GM19452 (cell line): ENCODE data around the gene WRAP53.

ENCODE experiments used
- ATAC-seq: cut with Tn5 transposase; IDR thresholded peaks from one replicate; pipeline ENCODE4 v1.9.1; 2021; ENCODE audit not compliant: unreplicated experiment

WRAP53 gene

DNA sequence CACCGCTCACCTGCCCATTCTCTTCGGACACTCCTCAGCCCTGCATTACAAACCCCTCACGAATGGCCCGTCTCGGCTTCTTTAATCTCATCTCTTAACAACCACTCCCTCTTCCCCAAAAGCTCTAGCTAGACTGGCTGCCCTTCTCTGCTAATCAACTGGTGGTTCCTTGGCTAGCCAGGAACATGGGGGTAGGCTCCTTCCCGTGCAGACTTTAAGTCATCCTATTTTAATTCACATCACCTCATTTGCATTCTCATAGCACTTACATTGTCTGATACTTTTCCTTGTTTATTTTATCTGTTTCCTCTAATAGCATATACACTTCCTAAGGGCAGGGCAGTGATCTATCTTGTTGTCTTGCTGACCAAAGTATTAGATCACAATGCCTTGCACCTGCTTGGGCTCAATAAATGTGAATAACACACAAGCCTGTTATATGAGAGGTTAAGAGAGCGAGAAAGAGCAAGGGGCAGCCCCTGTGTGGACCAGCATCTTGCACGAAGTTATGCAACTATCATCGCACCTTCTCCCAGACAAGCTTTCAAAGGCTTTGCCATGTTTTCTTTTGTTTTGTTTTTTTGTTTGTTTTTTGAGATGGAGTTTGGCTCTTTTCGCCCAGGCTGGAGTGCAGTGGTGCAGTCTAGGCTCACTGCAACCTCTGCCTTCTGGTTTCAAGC, 10.7 kb upstream of the WRAP53 start:
- no peak for ATAC-seq

DNA sequence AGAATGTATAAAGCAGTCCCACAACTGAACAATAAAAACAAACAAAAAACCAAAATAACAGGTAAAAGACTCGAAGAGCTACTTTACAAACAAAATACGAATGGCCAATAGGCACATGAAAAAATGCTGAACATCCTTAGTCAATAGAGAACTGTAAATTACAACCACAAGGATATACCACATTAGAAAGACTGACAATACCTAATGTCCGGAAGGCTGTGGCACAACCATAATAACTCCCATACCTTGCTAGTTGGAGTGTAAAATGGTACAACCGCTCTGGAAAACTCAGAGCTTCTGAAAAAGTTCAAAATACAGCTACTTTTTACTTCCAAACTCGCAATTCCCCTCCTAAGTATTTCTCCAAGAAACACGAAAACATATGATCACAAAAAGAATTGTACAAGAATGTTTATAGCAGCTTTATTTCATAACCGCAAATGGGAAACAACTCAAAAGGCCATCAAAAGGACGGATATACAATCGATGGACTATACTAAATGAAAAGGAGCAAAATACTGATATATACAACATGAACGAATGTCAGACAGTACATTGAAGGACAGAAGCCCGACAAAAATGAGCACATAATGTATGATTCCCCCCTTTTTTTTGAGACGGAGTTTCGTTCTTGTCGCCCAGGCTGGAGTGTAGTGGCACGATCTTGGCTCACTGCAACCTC, 3.3 kb upstream of the WRAP53 start:
- ATAC-seq, result no peak

DNA sequence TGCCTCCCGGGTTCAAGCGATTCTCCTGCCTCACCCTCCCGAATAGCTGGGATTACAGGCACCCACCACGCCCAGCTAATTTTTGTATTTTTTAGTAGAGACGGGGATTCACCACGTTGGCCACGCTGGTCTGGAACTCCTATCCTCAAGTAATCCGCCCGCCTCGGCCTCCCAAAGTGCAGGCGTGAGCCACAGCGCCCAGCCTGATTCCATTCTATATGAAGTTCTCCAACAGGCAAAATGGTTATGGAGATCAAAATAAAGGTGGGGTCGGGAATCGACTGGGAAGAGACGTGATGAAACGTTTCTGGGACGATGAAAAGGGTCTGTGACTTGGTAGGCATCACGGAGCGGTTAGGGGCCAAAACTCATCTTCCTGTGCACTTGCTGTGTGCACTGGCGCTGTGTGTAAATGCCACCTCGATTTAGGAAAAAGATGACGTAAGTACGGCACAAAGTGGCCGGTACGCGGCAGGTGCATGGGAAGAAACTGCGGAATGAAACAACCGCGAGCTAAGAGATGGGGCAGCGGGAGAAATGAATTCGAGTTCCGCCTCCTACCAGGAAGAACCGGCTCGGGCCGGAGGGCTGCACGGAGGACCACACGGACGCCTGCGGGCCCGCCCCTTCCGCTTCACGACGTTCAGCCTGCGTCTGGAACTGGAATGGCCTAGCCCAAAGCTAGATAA, 2.6 kb upstream of the WRAP53 start:
- peak; percentile 49 for ATAC-seq

DNA sequence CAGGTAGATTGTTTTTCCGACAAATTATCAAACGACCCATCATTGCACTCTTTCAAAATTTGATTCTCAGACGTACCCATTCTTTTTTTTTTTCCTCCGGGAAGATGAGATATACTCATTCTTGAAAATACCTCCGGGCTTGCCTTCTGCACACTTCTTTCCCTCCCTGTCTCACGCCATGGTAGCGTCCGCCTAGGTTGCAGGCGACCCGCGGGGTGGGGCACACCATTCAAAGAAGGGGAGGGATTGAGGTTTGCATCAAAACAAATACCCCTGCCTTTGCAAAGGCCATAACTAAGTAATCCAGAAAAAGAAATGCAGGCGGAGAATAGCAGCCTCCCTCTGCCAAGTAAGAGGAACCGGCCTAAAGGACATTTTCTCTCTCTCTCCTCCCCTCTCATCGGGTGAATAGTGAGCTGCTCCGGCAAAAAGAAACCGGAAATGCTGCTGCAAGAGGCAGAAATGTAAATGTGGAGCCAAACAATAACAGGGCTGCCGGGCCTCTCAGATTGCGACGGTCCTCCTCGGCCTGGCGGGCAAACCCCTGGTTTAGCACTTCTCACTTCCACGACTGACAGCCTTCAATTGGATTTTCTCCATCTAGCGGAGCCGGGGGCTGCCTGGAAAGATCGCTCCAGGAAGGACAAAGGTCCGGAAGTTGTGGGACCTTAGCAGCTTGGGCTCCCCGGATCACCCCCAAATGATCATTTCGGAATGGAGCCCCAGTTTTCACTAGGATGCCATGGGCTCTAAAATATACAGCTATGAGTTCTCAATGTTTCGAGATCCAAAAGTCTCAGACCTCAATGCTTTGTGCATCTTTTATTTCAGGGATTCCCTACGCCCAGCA, 1.8 kb upstream of the WRAP53 start:
- peak; percentile 50 for ATAC-seq

DNA sequence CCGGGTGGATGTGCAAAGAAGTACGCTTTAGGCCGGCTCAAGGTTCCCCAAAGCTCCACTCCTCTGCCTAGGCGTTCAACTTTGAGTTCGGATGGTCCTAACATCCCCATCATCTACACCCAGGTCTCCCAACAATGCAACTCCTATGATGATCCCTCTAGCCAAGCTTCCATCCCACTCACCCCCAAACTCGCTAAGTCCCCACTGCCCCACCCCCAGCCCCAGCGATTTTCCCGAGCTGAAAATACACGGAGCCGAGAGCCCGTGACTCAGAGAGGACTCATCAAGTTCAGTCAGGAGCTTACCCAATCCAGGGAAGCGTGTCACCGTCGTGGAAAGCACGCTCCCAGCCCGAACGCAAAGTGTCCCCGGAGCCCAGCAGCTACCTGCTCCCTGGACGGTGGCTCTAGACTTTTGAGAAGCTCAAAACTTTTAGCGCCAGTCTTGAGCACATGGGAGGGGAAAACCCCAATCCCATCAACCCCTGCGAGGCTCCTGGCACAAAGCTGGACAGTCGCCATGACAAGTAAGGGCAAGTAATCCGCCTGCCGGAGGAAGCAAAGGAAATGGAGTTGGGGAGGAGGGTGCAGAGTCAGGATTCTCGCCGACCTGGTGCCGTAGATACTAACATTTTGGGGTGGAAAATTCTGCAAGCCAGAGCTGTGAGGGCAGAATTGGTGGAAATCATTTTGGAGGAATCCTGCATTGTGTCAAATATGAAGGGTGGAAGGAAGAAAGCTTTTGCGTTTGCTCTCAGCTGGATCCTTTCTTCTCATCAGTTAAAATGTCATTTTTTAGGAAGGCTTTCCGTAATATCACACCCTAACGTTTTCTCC, 987 bp upstream of the WRAP53 start, which contains the start of gene TP53:
Gene TP53, minus strand, starts transcription at position 419 of the 836 bp plus-strand sequence. CDS start 10,896 bp downstream, outside the sequence.
- peak; percentile 32 for ATAC-seq

DNA sequence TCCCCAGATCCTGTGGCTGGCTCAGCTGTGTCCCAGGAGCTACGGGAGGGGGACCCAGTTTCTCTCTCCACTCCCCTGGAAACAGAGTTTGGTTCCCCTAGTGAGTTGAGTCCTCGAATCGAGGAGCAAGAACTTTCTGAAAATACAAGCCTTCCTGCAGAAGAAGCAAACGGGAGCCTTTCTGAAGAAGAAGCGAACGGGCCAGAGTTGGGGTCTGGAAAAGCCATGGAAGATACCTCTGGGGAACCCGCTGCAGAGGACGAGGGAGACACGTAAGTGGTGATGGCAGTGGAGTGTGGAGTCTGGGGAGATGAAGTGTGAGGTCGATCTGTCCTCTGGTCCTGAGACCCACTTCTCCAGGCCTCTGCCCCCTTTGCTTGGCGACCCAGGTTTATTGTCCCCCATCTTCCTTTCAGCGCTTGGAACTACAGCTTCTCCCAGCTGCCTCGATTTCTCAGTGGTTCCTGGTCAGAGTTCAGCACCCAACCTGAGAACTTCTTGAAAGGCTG, 585 bp downstream of the WRAP53 start:
- ATAC-seq, result no peak

DNA sequence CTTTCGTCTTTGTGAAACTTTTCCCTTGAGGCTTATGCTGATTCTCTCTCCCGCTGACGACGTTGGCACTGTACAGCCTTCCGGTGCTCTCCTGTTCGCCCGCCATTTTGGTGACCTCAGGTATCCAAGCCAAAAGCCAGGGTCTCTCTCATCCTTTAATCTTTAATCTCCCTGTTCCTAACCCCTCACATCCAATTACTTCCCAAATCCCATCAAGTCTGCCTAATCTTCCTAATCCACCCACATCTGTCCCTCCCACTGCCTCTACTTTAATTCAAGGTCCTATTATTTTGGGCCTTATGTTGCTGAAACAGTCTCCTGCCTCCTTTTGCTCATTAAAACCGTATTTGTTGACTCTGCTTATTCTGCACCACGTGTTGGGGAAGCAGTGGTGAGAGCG, 7.3 kb downstream of the WRAP53 start:
- no peak for ATAC-seq

DNA sequence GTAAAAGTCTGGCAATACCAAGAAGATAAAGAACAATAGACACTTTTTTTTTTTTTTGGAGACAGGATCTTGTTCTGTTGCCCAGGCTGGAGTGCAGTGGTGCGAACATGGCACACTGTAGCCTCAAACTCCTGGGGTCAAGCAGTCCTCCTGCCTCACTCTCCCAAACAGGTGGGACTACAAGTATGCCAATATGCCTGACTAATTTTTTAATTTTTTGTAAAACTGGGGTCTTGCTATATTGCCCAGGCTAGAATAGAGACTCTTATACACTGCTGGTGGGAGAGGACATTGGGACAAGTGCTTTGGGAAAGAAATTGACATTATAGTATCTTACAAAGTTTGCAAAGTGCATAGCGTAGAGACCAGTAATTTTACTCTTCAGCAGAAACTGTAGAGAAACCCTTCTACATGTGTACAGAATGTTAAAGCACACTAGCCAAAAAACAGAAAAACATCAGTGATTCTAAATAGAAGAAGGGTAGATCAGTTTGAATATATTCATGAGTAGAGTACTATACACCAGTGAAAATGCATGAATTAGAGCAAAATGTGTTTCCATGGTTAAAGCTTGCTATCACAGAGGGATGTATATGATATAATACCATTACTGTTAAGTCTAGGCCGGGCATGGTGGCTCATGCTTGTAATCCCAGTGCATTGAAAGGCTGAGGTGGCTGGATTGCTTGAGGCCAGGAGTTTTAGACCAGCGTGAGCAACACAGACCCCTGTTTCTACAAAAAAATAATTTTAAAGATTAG, 9.7 kb downstream of the WRAP53 start:
- ATAC-seq, result no peak

DNA sequence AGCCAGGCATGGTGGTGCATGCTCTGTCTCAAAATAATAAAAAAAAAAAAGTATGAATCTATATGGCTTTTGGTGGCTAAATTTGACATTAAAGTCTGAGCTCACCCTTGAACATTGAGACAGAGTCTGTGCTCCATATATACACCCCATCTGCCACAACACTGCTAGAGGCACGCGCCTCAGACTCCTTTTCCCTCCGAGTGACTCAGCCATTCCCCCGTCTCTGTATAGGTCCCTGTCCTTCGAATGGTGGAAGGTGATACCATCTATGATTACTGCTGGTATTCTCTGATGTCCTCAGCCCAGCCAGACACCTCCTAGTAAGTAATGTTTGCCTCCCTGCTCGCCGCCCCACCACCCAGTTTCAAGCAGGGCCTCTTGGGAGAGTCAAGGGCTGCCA, 12.2 kb downstream of the WRAP53 start:
- no peak for ATAC-seq

DNA sequence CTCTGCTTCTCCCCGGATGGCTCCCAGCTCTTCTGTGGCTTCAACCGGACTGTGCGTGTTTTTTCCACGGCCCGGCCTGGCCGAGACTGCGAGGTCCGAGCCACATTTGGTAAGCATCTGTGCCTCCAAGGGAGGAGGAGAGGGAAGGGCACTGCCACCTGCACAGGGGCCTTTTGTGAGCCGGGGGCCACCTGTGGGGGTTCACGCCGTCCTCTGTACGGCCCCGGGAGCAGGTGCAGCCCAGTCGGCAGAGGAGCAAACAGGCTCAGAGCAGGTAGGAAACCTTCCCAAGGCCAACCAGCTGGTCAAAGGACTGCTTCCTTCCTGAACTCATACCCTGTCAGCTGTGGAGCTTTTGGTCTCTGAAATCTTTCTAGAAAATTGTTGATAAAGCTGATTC, 13.4 kb downstream of the WRAP53 start:
- ATAC-seq, result no peak

DNA sequence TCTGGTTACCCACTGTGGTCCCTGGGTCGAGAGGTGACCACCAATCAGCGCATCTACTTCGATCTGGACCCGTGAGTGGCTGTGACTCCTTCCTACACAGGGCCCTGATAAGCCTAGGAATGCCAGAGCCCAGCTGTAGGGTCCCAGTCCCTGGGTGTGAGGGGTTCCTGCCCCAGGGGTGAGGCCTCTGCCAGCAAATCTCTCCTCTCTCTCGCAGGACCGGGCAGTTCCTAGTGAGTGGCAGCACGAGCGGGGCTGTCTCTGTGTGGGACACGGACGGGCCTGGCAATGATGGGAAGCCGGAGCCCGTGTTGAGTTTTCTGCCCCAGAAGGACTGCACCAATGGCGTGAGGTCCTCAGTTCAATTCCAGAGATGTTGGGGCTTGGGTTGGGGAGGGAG, 14.5 kb downstream of the WRAP53 start:
- no peak for ATAC-seq

DNA sequence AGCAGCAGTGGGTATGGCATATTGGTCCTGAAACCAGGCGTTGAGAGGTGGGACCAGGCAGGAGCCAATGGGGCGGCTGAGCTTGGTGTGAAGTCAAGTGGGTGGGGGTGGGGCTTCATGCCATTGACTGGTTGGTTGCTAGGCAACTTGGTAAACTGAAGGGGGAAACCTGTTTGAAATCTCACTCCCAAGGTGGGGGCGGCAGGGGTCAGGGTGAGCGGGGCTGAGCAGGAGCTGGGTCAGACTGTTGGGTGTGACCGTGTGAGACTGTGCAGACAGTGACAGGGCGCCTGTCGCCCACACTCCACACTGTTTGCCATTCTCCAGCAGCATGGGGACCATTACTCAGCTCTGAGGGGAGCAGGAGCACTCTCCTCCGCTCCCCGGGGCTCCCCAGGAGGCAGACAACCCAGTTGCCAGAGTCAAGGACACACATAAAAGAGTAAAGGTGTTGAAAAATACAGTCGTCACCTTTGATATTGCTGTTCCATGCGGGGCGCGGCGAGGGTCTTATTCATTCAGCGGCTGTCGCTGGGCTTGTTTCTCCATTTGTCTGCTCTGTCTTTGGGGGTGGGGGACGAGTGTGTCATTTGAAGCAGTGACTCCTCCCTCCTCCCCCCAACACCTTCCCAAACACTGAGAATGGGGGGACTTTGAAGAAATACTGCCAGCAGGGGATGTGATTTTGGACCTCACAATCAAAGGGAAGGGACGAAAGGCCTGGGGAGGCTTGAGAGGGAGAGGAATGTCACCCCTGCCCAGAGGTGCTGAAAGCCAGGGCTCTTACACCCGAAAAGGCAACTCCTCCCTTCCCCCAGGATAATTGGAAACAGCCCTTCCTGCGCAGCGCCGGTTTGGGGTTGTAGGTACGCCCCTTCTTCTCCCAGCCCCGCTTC, 15.6 kb downstream of the WRAP53 start:
- no peak for ATAC-seq

DNA sequence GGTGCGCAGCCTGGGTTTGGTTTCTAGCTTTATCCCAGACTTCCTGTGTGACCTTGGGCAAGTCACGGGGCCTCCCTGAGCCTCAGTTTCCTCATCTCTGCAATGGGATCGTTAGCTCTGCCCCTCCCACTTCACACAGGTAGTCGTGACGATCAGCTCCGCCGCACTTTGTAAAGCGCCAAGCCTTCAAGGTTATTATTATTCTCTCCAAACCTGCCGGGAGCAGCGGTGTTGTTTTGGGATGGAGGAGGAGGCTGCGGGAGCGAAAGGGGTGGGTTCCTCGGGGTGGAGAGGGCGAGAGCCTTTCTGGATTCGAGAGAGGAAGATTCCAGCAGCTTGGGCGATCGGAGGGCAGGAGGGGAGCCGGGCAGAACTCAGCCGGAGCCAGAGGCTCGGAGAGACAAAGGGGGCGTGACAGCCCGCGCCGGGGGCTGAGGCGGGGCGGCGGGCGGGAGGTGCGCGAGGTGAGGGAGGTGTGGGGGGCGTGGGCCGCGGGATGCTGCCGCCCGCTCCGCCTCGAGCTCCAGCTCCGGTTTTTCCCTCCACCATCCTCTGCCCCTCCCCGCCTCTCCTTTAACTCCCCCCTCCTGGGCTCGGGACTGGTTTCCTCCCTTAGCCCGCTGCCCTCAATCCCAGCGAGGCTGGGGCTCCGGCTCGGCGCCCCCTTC, 16.5 kb downstream of the WRAP53 start, which contains the start of gene EFNB3:
Gene EFNB3, plus strand, starts transcription at position 602 of the 668 bp plus-strand sequence. CDS start 397 bp downstream, outside the sequence.
- ATAC-seq, result no peak

DNA sequence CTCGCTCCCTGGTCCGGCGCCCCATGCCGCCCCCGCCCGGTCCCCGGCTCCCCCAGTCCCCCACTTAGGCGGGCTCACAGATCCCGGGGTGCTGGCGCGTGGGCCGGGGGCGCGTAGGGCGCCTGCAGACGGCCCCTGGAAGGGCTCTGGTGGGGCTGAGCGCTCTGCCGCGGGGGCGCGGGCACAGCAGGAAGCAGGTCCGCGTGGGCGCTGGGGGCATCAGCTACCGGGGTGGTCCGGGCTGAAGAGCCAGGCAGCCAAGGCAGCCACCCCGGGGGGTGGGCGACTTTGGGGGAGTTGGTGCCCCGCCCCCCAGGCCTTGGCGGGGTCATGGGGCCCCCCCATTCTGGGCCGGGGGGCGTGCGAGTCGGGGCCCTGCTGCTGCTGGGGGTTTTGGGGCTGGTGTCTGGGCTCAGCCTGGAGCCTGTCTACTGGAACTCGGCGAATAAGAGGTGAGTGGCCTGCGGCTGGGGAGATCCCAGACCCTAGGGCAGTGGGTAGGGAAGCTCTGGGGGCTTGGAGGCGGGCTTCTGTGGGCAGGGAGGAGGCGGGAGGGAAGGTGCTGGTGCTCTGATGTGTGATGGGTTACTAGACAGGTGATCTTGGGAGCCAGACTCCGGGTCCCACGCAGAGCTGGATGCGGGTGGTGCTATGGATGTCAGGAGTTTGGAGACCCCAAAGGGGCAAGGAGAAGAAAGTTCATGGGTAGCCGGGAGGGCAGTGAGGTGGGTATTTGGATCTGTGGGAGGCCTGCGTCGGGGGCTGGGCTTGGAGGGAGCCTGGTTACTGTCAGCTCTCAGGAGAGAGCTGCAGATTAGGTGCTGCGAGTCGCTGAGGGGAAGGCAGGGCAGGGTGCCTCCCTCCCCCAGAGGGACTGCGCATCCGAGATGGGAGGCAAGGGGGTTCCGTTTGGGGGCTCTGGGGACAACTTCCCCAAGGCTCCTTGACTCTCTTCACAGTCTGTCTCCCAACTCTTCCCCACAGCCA, 17.3 kb downstream of the WRAP53 start:
- no peak for ATAC-seq

DNA sequence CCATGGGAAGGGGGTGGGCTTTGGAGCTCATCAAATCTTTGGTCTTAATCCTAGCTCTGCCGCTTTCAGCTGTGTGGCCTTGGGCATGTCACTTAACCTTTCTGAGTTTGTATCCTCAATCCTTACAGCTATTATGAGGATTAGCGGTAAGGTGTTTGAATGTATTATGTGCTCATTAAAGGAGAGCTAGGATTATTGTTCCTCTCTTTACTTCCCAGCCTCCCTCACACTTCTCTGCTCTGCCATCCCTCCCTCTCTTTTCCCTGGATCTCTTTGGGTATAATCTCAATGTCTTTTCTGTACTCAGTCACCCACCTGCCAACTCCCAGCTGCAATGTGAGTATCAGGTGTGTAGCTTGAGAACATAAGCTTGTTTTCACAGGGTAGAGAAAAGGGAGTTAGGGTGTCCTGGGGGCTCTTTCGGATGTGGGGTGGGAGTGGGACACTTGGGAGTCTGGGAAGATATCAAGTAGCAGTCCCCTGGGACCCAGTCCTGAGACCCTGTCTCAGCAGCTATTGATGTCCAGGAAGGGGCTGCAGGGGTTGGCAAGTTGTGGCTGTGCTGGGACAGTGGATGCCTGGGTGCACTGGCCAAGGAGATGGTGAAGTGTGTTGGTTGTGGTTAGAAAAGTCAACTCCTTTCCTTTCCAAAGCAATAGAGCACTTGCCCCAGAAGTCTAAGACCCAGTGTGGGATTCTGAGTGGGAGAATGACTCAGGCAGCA, 18.5 kb downstream of the WRAP53 start:
- ATAC-seq, result no peak

DNA sequence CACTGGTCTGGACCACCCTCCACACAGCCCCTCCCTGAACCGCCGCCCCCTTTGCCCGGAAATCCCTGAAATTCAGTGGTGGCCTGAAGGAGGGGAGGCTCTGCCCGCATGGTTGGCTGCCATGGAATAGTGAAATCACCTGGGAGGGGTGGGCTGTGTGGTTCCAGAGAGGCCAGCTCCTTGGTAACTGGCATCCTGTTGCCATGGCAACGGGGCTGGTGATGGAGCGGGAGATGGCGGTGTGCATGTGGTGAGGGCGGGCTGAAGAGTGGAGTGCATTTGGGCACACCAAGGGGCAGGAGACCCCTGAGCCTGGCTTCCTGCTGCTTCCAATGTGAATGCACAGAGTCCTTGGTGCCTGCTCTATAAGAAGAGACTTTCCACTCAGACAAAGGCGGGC, 19.2 kb downstream of the WRAP53 start:
- ATAC-seq, result no peak
